Measurements from ENCODE around the gene SMIM44. TPM values are rescaled to one million over a fixed set of nuclear protein-coding genes. Genes with fewer than 3 reads are reported as not detected.

Gene SMIM44
- polyA plus RNA-seq, 3 donors = not detected

GRCh38 chr19:3477951-3478350 is 5.3 kb downstream of the SMIM44 start:
- Histone ChIP-seq H3K27me3 (ENCODE audit: control insufficient read depth in 2 of 2, insufficient read depth in 2 of 2, low read length in 2 of 2) (no peaks in the 10 kb centered on the region), H3K36me3 (replicated peaks in 1 of 2; ENCODE audit: control insufficient read depth in 1 of 2, insufficient read depth in 2 of 2, low read length in 2 of 2) (no peaks in the 10 kb centered on the region), H3K9me3 (replicated peaks in 1 of 2; ENCODE audit: control insufficient read depth in 1 of 2, insufficient read depth in 1 of 2, low read length in 2 of 2) (no peaks in the 10 kb centered on the region), H3K4me2 (replicated peaks; ENCODE audit: extremely low read depth, low read length, poor library complexity, severe bottlenecking) (no peak overlapping the region), H3K4me1 (ENCODE audit: control insufficient read depth in 1 of 2, insufficient read depth in 2 of 2, low read length in 2 of 2) (peaks cover 9 to 18% of the 10 kb centered on the region in 2 donors), H3K9ac (ENCODE audit: insufficient read depth, low read length, poor library complexity, severe bottlenecking) (no peak overlapping the region), H3K79me2 (ENCODE audit: insufficient read depth, low read length) (no peaks in the 10 kb centered on the region), H3K4me3 (replicated peaks in 1 of 3; ENCODE audit: low read depth in 2 of 3, low read length in 3 of 3) (no peak overlapping the region), H2AFZ (ENCODE audit: insufficient read depth, low read depth, low read length, poor library complexity, severe bottlenecking) (no peak overlapping the region), H4K20me1 (ENCODE audit: insufficient read depth, low read length) (no peaks in the 10 kb centered on the region), H3K27ac (ENCODE audit: low read depth in 1 of 2, low read length in 2 of 2) (no peak overlapping the region)
- peak overlapping the region in 1 of 7 donors; percentile 67 for H3K27ac Mint-ChIP-seq
- peaks cover 17% of the 10 kb centered on the region for H3K4me1 Mint-ChIP-seq
- DNase-seq = no peak
- no peak for TF ChIP-seq CTCF (IDR thresholded peaks at IDR 0.05)
- peaks cover 0 to 6% (median 0%) of the 10 kb centered on the region in 7 donors for H3K9me3 Mint-ChIP-seq
- no peaks in the 10 kb centered on the region for H3K36me3 Mint-ChIP-seq
- peaks cover 2 to 15% (median 14%) of the 10 kb centered on the region in 3 donors for H3K27me3 Mint-ChIP-seq (ENCODE audit: low read depth in 3 of 3)
- intact Hi-C loops (cut with micrococcal nuclease) = no loop called here
- H3K4me3 Mint-ChIP-seq = peak overlapping the region in 1 of 2 donors; percentile 5
- WGBS (ENCODE audit: insufficient coverage) = 100% methylated on average over 1 of the region's 2 CpGs

GRCh38 chr19:3477506-3477905 is 5.7 kb downstream of the SMIM44 start:
- H3K9ac ChIP-seq (ENCODE audit: insufficient read depth, low read length, poor library complexity, severe bottlenecking) = no peak overlapping the region
- Mint-ChIP-seq H3K27me3 (ENCODE audit: low read depth in 3 of 3) (peaks cover 2 to 15% (median 13%) of the 10 kb centered on the region in 3 donors), H3K27ac (no peak overlapping the region), H3K4me1 (peaks cover 17% of the 10 kb centered on the region), H3K4me3 (no peak overlapping the region), H3K9me3 (peaks cover 0 to 6% (median 0%) of the 10 kb centered on the region in 7 donors), H3K36me3 (no peaks in the 10 kb centered on the region)
- H3K4me3 ChIP-seq (replicated peaks in 1 of 3; ENCODE audit: low read depth in 2 of 3, low read length in 3 of 3) = no peak overlapping the region
- no peak overlapping the region for H3K27ac ChIP-seq (ENCODE audit: low read depth in 1 of 2, low read length in 2 of 2)
- peaks cover 9 to 18% of the 10 kb centered on the region in 2 donors for H3K4me1 ChIP-seq (ENCODE audit: control insufficient read depth in 1 of 2, insufficient read depth in 2 of 2, low read length in 2 of 2)
- no peak for TF ChIP-seq CTCF (IDR thresholded peaks at IDR 0.05)
- no peaks in the 10 kb centered on the region for H3K27me3 ChIP-seq (ENCODE audit: control insufficient read depth in 2 of 2, insufficient read depth in 2 of 2, low read length in 2 of 2)
- no peak overlapping the region for H2AFZ ChIP-seq (ENCODE audit: insufficient read depth, low read depth, low read length, poor library complexity, severe bottlenecking)
- no peaks in the 10 kb centered on the region for H3K79me2 ChIP-seq (ENCODE audit: insufficient read depth, low read length)
- H3K36me3 ChIP-seq (replicated peaks in 1 of 2; ENCODE audit: control insufficient read depth in 1 of 2, insufficient read depth in 2 of 2, low read length in 2 of 2) = no peaks in the 10 kb centered on the region
- no peak overlapping the region for H3K4me2 ChIP-seq (replicated peaks; ENCODE audit: extremely low read depth, low read length, poor library complexity, severe bottlenecking)
- intact Hi-C loops (cut with micrococcal nuclease) = no loop called here
- H3K9me3 ChIP-seq (replicated peaks in 1 of 2; ENCODE audit: control insufficient read depth in 1 of 2, insufficient read depth in 1 of 2, low read length in 2 of 2) = no peaks in the 10 kb centered on the region
- H4K20me1 ChIP-seq (ENCODE audit: insufficient read depth, low read length) = no peaks in the 10 kb centered on the region
- no peak for DNase-seq

Data from CD14-positive monocyte (primary cell).